Measurements from ENCODE around the gene PRPF39.
"Not testable (repeated sequence)": the region's sequence is repeated elsewhere in the genome, so short reads cannot be mapped to it uniquely, and the experiment has no call there.

The PRPF39 gene

GRCh38 chr14:45081096-45081495 is 2.8 kb upstream of the PRPF39 start:
- in situ Hi-C loops (cut with MboI; ENCODE audit: low sequenced_read_pairs): not testable (repeated sequence)

GRCh38 chr14:45082420-45082819 is 1.5 kb upstream of the PRPF39 start:
- in situ Hi-C loops (cut with MboI; ENCODE audit: low sequenced_read_pairs): no loop called here

GRCh38 chr14:45083617-45083975 is 320 bp upstream of the PRPF39 start:
- in situ Hi-C loops (cut with MboI; ENCODE audit: low sequenced_read_pairs): no loop called here

- in situ Hi-C loops (cut with MboI; ENCODE audit: low sequenced_read_pairs): no loop called here
Measured at GRCh38 chr14:45084946-45085346, 1.0 kb downstream of the PRPF39 start.

- in situ Hi-C loops (cut with MboI; ENCODE audit: low sequenced_read_pairs): no loop called here
Measured at GRCh38 chr14:45089813-45090212, 5.9 kb downstream of the PRPF39 start.

- in situ Hi-C loops (cut with MboI; ENCODE audit: low sequenced_read_pairs): no loop called here
Measured at GRCh38 chr14:45091710-45092109, 7.8 kb downstream of the PRPF39 start.

GRCh38 chr14:45094275-45094674 is 10.4 kb downstream of the PRPF39 start:
- in situ Hi-C loops (cut with MboI; ENCODE audit: low sequenced_read_pairs): no loop called here

- in situ Hi-C loops (cut with MboI; ENCODE audit: low sequenced_read_pairs): no loop called here
Measured at GRCh38 chr14:45095143-45095542, 11.2 kb downstream of the PRPF39 start.

GRCh38 chr14:45096218-45096617 is 12.3 kb downstream of the PRPF39 start:
- in situ Hi-C loops (cut with MboI; ENCODE audit: low sequenced_read_pairs): no loop called here

GRCh38 chr14:45103806-45104205 is 19.9 kb downstream of the PRPF39 start:
- in situ Hi-C loops (cut with MboI; ENCODE audit: low sequenced_read_pairs): no loop called here

- in situ Hi-C loops (cut with MboI; ENCODE audit: low sequenced_read_pairs): no loop called here
Measured at GRCh38 chr14:45104561-45104960, 20.6 kb downstream of the PRPF39 start.

- in situ Hi-C loops (cut with MboI; ENCODE audit: low sequenced_read_pairs): no loop called here
Measured at GRCh38 chr14:45112896-45113781, 29.2 kb downstream of the PRPF39 start.

GRCh38 chr14:45114327-45114726 is 30.4 kb downstream of the PRPF39 start:
- in situ Hi-C loops (cut with MboI; ENCODE audit: low sequenced_read_pairs): no loop called here

- in situ Hi-C loops (cut with MboI; ENCODE audit: low sequenced_read_pairs): no loop called here
Measured at GRCh38 chr14:45118594-45118993, 34.7 kb downstream of the PRPF39 start.

GRCh38 chr14:45120096-45120495 is 36.2 kb downstream of the PRPF39 start:
- in situ Hi-C loops (cut with MboI; ENCODE audit: low sequenced_read_pairs): no loop called here

- in situ Hi-C loops (cut with MboI; ENCODE audit: low sequenced_read_pairs): no loop called here
Measured at GRCh38 chr14:45123271-45123670, 39.4 kb downstream of the PRPF39 start.

- in situ Hi-C loops (cut with MboI; ENCODE audit: low sequenced_read_pairs): no loop called here
Measured at GRCh38 chr14:45125754-45126153, 41.8 kb downstream of the PRPF39 start.

- in situ Hi-C loops (cut with MboI; ENCODE audit: low sequenced_read_pairs): no loop called here
Measured at GRCh38 chr14:45128963-45129629, 45.2 kb downstream of the PRPF39 start.

- in situ Hi-C loops (cut with MboI; ENCODE audit: low sequenced_read_pairs): no loop called here
Measured at GRCh38 chr14:45133683-45134050, 49.8 kb downstream of the PRPF39 start.

GRCh38 chr14:45134051-45134958 is 50.4 kb downstream of the PRPF39 start, which contains the start of gene FKBP3:
Gene FKBP3 (minus strand): TSS chr14:45134481. CDS start chr14:45134456, 25 bp downstream.
- in situ Hi-C loops (cut with MboI; ENCODE audit: low sequenced_read_pairs): no loop called here

- in situ Hi-C loops (cut with MboI; ENCODE audit: low sequenced_read_pairs): no loop called here
Measured at GRCh38 chr14:45135156-45135555, 51.2 kb downstream of the PRPF39 start.

Measured in HL-60/S4 treated with phorbol 12-myristate 13-acetate at 8.2 ng/mL for 4 days and 3 days (cell line).